Measurements from ENCODE around the gene CRYBG2. TPM values are rescaled to one million over a fixed set of nuclear protein-coding genes. Genes with fewer than 3 reads are reported as not detected.
A peak's percentile ranks its signal among the peaks of the same experiment; 100 is the strongest.
"Not testable (repeated sequence)": the region's sequence is repeated elsewhere in the genome, so short reads cannot be mapped to it uniquely, and the experiment has no call there.

The CRYBG2 gene
- total RNA-seq, 2 donors from 2014 or later = 1.6 to 2.3 TPM

- ATAC-seq (replicated peaks in 1 of 2) = peak; percentile 47
- Mint-ChIP-seq H3K27ac (peak overlapping the region; percentile 81), H3K27me3 (ENCODE audit: low read depth) (no peaks in the 10 kb centered on the region), H3K4me3 (peak overlapping the region; percentile 96 to 97), H3K4me1 (ENCODE audit: low read depth) (peaks cover 83% of the 10 kb centered on the region), H3K9me3 (no peaks in the 10 kb centered on the region), H3K36me3 (ENCODE audit: insufficient read depth in 2 of 2) (peaks cover 6 to 10% of the 10 kb centered on the region in 2 donors)
- peak; percentile 73 to 76 for DNase-seq
Observed at GRCh38 chr1:26318338-26319064, 35.4 kb downstream of the CRYBG2 start.

- H3K27me3 Mint-ChIP-seq (ENCODE audit: low read depth) = no peaks in the 10 kb centered on the region
- H3K27ac Mint-ChIP-seq = peak within 1 kb of the TSS; percentile 81
- DNase-seq (peak; percentile 72 to 76), ATAC-seq (replicated peaks in 1 of 2) (peak; percentile 53 to 64)
- H3K9me3 Mint-ChIP-seq = no peaks in the 10 kb centered on the region
- H3K4me1 Mint-ChIP-seq (ENCODE audit: low read depth) = peaks cover 78% of the 10 kb centered on the region
- H3K4me3 Mint-ChIP-seq = peak within 1 kb of the TSS; percentile 96 to 97
- H3K36me3 Mint-ChIP-seq (ENCODE audit: insufficient read depth in 2 of 2) = peaks cover 5 to 6% of the 10 kb centered on the region in 2 donors
Observed at GRCh38 chr1:26317612-26318337, 36.2 kb downstream of the CRYBG2 start, which contains the start of gene CD52. Gene CD52 (plus strand): TSS chr1:26317958. CDS start chr1:26318018, 60 bp downstream.

GRCh38 chr1:26317146-26317545 is 36.8 kb downstream of the CRYBG2 start:
- H3K4me1 Mint-ChIP-seq (ENCODE audit: low read depth) = peaks cover 75% of the 10 kb centered on the region
- H3K27ac Mint-ChIP-seq = peak overlapping the region; percentile 81
- H3K9me3 Mint-ChIP-seq = no peaks in the 10 kb centered on the region
- H3K27me3 Mint-ChIP-seq (ENCODE audit: low read depth) = no peaks in the 10 kb centered on the region
- peak overlapping the region; percentile 96 to 97 for H3K4me3 Mint-ChIP-seq
- DNase-seq (no peak), ATAC-seq (replicated peaks in 1 of 2) (no peak)
- peaks cover 4 to 6% of the 10 kb centered on the region in 2 donors for H3K36me3 Mint-ChIP-seq (ENCODE audit: insufficient read depth in 2 of 2)

GRCh38 chr1:26315874-26316850 is 37.8 kb downstream of the CRYBG2 start:
- ATAC-seq (replicated peaks in 1 of 2) (no peak), DNase-seq (no peak)
- H3K9me3 Mint-ChIP-seq = no peaks in the 10 kb centered on the region
- peak overlapping the region; percentile 66 to 68 for H3K4me3 Mint-ChIP-seq
- peak overlapping the region; percentile 76 for H3K27ac Mint-ChIP-seq
- H3K4me1 Mint-ChIP-seq (ENCODE audit: low read depth) = peaks cover 71% of the 10 kb centered on the region
- H3K36me3 Mint-ChIP-seq (ENCODE audit: insufficient read depth in 2 of 2) = peaks cover 1 to 5% of the 10 kb centered on the region in 2 donors
- no peaks in the 10 kb centered on the region for H3K27me3 Mint-ChIP-seq (ENCODE audit: low read depth)

GRCh38 chr1:26314501-26314900 is 39.4 kb downstream of the CRYBG2 start:
- Mint-ChIP-seq H3K27ac (peak overlapping the region; percentile 27), H3K9me3 (no peaks in the 10 kb centered on the region), H3K4me1 (ENCODE audit: low read depth) (peaks cover 56% of the 10 kb centered on the region), H3K4me3 (peak overlapping the region in 1 of 2 donors; percentile 68), H3K36me3 (ENCODE audit: insufficient read depth in 2 of 2) (peaks cover 0 to 2% of the 10 kb centered on the region in 2 donors), H3K27me3 (ENCODE audit: low read depth) (no peaks in the 10 kb centered on the region)
- no peak for DNase-seq
- no peak for ATAC-seq (replicated peaks in 1 of 2)

- H3K4me3 Mint-ChIP-seq = peak overlapping the region; percentile 70 to 99
- H3K27ac Mint-ChIP-seq = peak overlapping the region; percentile 91
- not testable (repeated sequence) for H3K27me3 Mint-ChIP-seq (ENCODE audit: low read depth); H3K9me3 Mint-ChIP-seq; H3K36me3 Mint-ChIP-seq (ENCODE audit: insufficient read depth in 2 of 2)
- DNase-seq (peak; percentile 58 to 74), ATAC-seq (replicated peaks in 1 of 2) (peak; percentile 67 to 70)
- H3K4me1 Mint-ChIP-seq (ENCODE audit: low read depth) = peaks cover 47% of the 10 kb centered on the region
Observed at GRCh38 chr1:26307966-26308899, 45.7 kb downstream of the CRYBG2 start.

GRCh38 chr1:26307363-26307781 is 46.6 kb downstream of the CRYBG2 start:
- H3K9me3 Mint-ChIP-seq = no peaks in the 10 kb centered on the region
- peak overlapping the region; percentile 70 to 99 for H3K4me3 Mint-ChIP-seq
- peaks cover 47% of the 10 kb centered on the region for H3K4me1 Mint-ChIP-seq (ENCODE audit: low read depth)
- ATAC-seq (replicated peaks in 1 of 2) (peak; percentile 2 to 3), DNase-seq (peak in 1 of 2 donors; percentile 7)
- H3K27me3 Mint-ChIP-seq (ENCODE audit: low read depth) = no peaks in the 10 kb centered on the region
- H3K36me3 Mint-ChIP-seq (ENCODE audit: insufficient read depth in 2 of 2) = no peaks in the 10 kb centered on the region
- H3K27ac Mint-ChIP-seq = peak overlapping the region; percentile 91

- Mint-ChIP-seq H3K27ac (peak within 1 kb of the TSS; percentile 91), H3K9me3 (no peaks in the 10 kb centered on the region), H3K4me3 (peak within 1 kb of the TSS; percentile 99), H3K36me3 (ENCODE audit: insufficient read depth in 2 of 2) (no peaks in the 10 kb centered on the region), H3K27me3 (ENCODE audit: low read depth) (no peaks in the 10 kb centered on the region), H3K4me1 (ENCODE audit: low read depth) (peaks cover 47% of the 10 kb centered on the region)
- ATAC-seq (replicated peaks in 1 of 2) (peak; percentile 95 to 96), DNase-seq (peak; percentile 92 to 95)
Observed at GRCh38 chr1:26306290-26307229, 47.4 kb downstream of the CRYBG2 start, which contains the start of gene UBXN11. Gene UBXN11 (minus strand): TSS chr1:26306636. CDS start chr1:26302883, 3,753 bp downstream.

- H3K9me3 Mint-ChIP-seq = no peaks in the 10 kb centered on the region
- no peak for DNase-seq
- peaks cover 47% of the 10 kb centered on the region for H3K4me1 Mint-ChIP-seq (ENCODE audit: low read depth)
- no peaks in the 10 kb centered on the region for H3K27me3 Mint-ChIP-seq (ENCODE audit: low read depth)
- H3K36me3 Mint-ChIP-seq (ENCODE audit: insufficient read depth in 2 of 2) = no peaks in the 10 kb centered on the region
- H3K4me3 Mint-ChIP-seq = peak overlapping the region; percentile 99
- ATAC-seq (replicated peaks in 1 of 2) = no peak
- peak overlapping the region; percentile 86 for H3K27ac Mint-ChIP-seq
Observed at GRCh38 chr1:26305667-26306289, 48.2 kb downstream of the CRYBG2 start.

GRCh38 chr1:26302733-26303405 is 51.1 kb downstream of the CRYBG2 start:
- Mint-ChIP-seq H3K9me3 (no peaks in the 10 kb centered on the region), H3K27ac (no peak overlapping the region), H3K4me1 (ENCODE audit: low read depth) (peaks cover 32% of the 10 kb centered on the region), H3K4me3 (no peak overlapping the region), H3K27me3 (ENCODE audit: low read depth) (no peaks in the 10 kb centered on the region), H3K36me3 (ENCODE audit: insufficient read depth in 2 of 2) (no peaks in the 10 kb centered on the region)
- ATAC-seq (replicated peaks in 1 of 2) = no peak
- no peak for DNase-seq

Measured in activated T-cell treated with anti-CD3 and anti-CD28 coated beads, Interleukin-2, amount 50 U/mL, for 72 hours (primary cell).